Astrocyte (in vitro differentiated cells and primary cell): ENCODE data around the gene VDR.

Source experiments
- EZH2 ChIP-seq: IDR thresholded peaks from 2 replicates; pipeline ENCODE4 v1.6.1; 2012; ENCODE audit warnings: mild to moderate bottlenecking, low read length, inconsistent platforms; ENCODE audit not compliant: insufficient read depth
- TF ChIP-seq, protein P1 (sequence below): IDR thresholded peaks from 2 replicates; pipeline ENCODE4 v1.5.1; 2011; ENCODE audit warnings: low read depth, mild to moderate bottlenecking, inconsistent platforms, low read length, moderate library complexity; ENCODE audit not compliant: insufficient read depth

GRCh38 chr12:47877081-47877480, 27.7 kb downstream of the VDR start:
- TF ChIP-seq, protein P1, sequence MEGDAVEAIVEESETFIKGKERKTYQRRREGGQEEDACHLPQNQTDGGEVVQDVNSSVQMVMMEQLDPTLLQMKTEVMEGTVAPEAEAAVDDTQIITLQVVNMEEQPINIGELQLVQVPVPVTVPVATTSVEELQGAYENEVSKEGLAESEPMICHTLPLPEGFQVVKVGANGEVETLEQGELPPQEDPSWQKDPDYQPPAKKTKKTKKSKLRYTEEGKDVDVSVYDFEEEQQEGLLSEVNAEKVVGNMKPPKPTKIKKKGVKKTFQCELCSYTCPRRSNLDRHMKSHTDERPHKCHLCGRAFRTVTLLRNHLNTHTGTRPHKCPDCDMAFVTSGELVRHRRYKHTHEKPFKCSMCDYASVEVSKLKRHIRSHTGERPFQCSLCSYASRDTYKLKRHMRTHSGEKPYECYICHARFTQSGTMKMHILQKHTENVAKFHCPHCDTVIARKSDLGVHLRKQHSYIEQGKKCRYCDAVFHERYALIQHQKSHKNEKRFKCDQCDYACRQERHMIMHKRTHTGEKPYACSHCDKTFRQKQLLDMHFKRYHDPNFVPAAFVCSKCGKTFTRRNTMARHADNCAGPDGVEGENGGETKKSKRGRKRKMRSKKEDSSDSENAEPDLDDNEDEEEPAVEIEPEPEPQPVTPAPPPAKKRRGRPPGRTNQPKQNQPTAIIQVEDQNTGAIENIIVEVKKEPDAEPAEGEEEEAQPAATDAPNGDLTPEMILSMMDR, result no peak
- no peak for TF ChIP-seq EZH2
